NCI-H2107 treated with DMSO at 0.1 percent for 48 hours (cell line): ENCODE measurements around the gene OTUD5.

ENCODE experiments used
- DNase-seq: peaks from one replicate; lab custom pipeline; 2025; ENCODE audit not compliant: unreplicated experiment; lab: John Stamatoyannopoulos, UW

Gene OTUD5

DNA sequence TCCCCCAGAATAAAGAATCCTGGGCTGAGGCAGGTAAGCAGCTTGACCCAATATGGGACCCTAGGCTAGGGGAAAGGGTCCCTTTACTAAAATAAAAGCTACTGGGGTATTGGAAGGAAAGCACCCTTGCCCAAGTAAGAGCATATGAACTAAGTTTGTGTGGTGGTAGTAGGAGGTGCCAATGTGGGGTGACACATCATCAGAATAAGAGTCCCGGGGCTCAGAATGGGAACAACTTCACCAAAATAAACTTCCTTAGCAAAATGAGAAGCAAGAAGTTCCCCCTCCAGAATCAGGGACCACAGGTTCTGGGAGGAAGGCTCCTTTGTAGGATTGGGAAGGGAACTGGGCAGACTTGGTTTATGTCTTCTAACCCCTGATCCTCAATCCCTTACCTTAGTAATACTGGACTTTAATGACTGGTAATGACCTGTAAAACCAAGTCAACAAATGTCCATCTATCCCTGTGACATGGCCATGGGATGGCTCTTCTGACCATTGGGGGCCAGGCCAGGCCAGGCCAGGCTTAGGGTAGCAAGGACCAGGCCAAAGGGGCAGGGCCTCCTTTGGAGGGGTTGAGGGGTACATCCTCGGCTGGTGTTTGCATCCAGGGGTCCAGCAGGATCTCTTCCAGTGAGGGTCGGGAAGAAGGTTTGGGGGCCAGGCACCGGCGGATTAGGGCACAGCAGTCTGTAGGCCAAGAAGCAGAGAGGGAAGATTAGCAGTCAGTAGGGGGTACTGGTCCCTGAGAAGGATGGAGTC, 43.6 kb downstream of the OTUD5 start:
- no peak for DNase-seq

DNA sequence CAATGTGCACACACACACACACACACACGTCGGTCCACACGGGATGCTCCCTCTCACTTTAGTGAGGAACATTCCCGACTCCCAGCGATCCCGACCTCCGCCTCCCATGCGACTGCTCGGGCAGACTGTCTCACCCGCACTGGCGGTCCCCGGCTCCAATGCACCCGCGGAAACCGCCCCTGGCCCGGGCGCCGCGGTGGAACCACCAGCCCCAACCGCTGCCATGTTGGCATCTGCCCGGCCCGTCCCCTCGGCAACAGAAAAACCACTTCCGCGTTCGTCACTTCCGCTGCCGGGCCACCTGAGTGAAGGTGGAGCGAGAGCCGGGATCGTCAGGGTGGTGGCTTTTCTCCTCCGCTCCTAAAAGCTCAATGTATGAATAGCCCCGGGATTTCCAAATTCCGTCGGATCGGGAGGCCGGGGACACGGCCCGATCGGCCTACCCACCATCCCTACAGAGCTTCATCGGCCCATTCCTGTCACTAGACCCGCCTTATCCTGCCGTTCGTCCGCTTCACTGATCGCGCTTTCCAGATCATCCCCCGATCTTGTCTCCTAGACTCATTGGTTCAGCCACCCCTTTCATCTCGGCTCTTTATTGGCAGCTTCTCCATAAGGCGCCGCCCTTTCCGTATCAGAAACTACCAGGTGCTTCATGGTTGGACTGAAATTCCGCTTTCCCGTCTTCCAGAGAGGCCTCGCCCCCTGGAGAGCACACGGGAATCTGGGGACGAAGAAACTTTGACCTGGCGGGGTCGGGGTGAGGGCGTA, 45.8 kb downstream of the OTUD5 start, which contains the start of gene SLC35A2:
TSS of gene SLC35A2 (minus strand) at position 235 of the 771 bp plus-strand sequence. CDS start at position 225, 10 bp downstream.
- peak; percentile 93 for DNase-seq

GRCh38 chrX:48910926-48911411, 46.4 kb downstream of the OTUD5 start:
- no peak for DNase-seq

DNA sequence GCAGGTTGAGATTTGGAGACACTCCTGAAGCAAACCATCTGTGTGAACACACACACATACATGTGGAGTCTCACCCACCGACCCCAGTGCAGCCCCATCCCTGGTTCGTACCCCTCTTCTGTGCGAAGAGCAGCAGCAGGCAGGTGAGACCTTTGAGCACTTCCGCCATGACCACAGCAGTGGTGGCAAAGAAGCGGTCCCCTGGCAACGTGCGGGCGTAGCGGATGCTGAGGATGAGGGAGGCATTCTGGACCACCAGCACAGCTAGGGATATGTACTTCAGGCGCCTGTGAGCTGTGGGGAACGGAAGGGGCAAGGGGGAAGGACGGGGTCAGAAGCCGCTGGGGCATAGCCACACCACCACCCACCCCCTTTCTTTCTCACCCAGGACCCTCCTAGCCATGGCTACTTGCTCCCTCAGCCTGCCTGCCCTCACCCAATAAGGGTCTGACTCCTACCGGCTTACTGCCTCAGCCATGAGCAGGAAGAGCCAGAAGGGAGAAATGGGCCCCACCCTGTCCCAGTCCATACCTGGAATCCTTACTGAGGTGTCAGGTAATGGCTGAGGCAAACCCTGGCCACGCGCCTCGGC, 47.6 kb downstream of the OTUD5 start:
- no peak for DNase-seq

GRCh38 chrX:48908600-48908999, 48.8 kb downstream of the OTUD5 start:
- DNase-seq: no peak

DNA sequence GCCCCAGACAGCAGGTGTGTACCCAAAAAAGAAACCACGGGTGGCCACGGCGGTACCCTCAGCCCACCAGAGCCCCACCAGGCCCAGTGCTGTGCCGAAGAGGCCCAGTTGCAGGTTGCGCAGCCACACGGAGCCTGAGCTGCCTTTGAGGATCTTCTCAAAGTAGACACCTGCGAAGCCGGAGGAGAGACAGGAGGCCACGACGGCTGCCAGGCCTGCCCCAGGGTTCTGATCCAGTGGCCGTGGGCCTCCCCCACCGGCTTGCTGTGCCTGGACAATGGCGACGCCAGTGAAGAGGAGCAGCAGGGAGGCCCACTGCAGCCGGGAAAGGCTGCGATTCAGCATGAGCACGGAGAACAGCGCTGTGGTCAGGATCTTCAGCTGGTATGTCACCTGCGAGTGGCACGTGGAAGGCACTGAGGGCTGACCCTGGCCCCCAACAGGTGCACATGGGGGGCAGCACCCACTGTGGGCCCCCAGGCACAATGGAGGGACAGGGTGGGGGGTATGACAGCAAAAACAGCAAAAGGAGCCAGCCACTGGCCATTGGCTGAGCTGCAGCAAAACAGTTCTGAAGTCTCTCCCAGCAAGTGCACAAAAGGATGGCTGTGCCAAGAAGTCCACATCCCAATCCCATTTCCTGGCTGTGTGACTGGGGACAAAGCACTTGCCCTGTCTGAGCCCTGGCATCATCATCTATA, 52.2 kb downstream of the OTUD5 start:
- DNase-seq: no peak

GRCh38 chrX:48904626-48905025, 52.8 kb downstream of the OTUD5 start:
- DNase-seq: no peak

- no peak for DNase-seq
These were observed 53.2 kb downstream of the OTUD5 start for GRCh38 chrX:48904180-48904579.

- no peak for DNase-seq
These were observed 54.1 kb downstream of the OTUD5 start for GRCh38 chrX:48903290-48903689.

- DNase-seq: no peak
These were observed 54.6 kb downstream of the OTUD5 start for GRCh38 chrX:48902776-48903175.

DNA sequence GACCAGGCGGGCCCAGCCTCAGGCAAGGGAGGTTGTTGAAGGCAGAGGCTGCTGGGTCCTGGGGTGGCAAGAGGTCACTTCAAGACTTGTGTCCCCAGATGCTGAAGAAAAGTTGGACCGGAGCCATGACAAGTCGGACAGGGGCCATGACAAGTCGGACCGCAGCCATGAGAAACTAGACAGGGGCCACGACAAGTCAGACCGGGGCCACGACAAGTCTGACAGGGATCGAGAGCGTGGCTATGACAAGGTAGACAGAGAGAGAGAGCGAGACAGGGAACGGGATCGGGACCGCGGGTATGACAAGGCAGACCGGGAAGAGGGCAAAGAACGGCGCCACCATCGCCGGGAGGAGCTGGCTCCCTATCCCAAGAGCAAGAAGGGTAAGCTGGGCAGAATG, 55.3 kb downstream of the OTUD5 start:
- no peak for DNase-seq

DNA sequence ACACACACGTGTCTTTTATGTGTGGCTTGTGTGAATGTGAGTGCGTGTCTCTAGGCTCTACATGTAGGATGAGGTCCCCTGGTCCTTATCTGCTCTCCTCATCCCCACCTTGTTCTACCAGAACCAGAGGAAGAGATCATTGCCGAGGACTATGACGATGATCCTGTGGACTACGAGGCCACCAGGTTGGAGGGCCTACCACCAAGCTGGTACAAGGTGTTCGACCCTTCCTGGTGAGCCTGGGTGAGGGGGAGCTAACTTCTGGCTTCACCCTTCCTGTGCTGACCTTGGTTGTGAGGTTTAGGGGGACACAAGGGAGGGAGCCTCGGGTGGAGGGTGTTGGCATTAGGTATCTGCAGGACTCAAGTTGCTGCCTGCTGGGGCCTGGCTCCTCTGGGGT, 56.3 kb downstream of the OTUD5 start:
- no peak for DNase-seq

DNA sequence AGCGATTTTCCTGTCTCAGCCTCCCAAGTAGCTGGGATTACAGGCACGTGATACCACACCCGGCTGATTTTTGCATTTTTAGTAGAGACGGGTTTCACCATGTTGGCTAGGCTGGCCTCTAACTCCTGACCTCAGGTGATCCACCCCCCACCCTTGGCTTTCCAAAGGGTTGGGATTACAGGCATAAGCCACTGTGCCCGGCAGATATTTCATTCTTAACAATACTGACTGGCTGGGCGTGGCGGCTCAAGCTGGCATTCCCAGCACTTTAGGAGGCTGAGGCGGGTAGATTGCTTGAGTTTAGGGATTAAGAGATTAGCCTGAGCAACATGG, 58.4 kb downstream of the OTUD5 start:
- DNase-seq: no peak

GRCh38 chrX:48897625-48898306, 59.6 kb downstream of the OTUD5 start, which contains the start of the genes PQBP1 and TIMM17B:
Gene PQBP1 (plus strand): TSS chrX:48897930. CDS start chrX:48898510, 580 bp downstream.
Gene TIMM17B (minus strand): TSS chrX:48897768. CDS start chrX:48897749, 19 bp downstream.
- DNase-seq: peak; percentile 94

- peak; percentile 62 for DNase-seq
These were observed 60.2 kb downstream of the OTUD5 start for GRCh38 chrX:48897157-48897624.

DNA sequence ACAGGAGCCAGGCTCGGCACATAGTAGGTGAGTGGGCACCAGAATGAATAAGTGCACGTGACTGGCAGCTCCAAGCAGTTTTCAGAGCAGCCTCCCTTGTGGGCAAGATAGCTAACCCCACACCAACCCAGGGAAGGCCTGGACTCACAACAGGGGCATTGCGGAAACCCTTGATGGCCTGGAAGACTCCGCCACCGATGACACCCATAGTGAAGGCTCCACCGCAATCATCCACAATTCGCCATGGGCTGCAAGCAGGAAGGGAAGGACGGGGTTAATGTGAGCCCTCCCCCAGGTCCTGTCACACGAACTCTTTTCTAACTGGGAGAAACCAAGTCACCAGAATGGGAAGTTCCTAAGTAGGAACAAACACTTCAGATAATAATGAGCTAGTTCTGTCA, 60.8 kb downstream of the OTUD5 start:
- DNase-seq: no peak

DNA sequence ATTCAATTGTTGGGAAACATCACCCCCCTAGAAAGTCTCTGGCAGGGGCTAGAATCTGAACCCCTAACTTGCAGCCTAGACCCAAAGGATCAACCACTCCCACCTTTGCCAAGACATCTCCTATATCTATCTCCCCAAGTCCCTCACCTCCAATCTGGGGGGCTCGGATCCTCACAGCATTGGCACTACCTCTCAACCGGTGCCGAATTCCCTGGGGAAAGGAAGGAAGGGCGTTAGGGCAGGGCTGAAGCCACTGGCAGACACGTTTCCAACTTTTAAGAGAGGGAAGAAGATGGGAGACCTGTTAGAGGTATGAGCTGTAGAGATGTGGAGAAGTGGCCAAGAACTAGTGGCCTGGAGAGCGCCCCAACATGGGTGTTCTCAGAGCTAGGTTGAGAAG, 62.5 kb downstream of the OTUD5 start:
- DNase-seq: no peak

DNA sequence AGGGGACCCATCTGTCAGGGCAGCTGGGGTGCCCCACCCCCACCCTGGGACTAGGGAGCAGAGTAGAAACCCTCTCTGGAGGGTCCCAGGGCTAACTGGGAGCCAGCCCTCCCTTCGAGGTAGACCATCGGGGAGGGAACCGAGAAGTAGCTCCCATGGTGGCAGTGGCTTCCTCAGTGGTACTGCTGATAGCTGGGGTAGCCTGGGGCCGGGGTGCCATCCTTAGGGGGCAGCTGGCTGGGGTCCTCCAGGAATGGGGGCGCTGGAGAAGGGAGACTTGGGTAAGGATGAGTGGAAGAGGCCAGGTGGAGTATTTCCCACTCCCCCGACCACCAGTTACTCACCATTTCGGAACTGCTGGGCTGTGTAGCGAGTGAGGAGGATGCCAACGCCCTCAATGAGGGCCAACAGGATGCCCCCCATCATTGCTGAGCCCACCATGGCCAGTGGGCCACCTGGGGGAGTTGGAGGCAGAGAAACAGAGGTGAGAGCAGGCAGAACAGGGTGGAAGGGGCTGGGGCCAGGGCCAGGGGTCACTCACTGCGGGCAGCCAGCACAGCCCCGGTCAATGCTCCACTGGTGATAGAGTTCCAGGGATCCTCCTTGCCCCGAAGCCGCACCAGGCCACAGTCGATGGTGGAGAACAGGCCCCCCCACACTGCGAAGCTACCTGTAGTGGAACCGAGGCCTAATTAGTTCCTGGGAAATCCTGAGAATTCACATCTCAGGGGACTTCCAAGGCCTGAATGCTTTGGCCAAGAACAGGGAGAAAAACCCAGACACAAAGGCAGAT, 63.7 kb downstream of the OTUD5 start:
- DNase-seq: no peak

DNA sequence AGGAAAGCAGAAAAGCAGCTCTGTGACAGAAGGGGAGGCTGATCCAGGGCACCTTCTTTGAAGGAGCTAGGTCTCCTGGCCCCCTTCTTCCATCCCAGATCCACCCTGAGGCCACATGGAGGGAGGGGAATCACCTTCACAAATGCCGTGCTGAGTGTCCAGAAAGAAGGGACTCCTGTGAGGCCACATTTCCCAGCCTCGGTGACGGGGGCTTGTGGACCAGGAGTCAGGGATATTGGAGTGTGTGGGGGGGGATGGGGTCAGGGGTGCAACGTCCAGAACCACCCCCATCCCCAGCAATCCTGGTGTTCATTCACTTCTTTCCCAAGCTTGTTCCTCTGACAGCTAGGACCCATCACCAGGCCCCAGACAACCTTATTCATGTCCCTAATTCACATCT, 64.5 kb downstream of the OTUD5 start:
- DNase-seq: no peak
